GDM1 (cell line): ENCODE data around the gene ZBTB20.
"Not testable (repeated sequence)": the region's sequence is repeated elsewhere in the genome, so short reads cannot be mapped to it uniquely, and the experiment has no call there.

Experiments used
- DNase-seq: peaks from one replicate; lab custom pipeline; 2025; lab: John Stamatoyannopoulos, UW

ZBTB20 gene

GRCh38 chr3:114831861-114832260 is 315.2 kb downstream of the ZBTB20 start:
- no peak for DNase-seq

GRCh38 chr3:114830652-114831051 is 316.4 kb downstream of the ZBTB20 start:
- DNase-seq = no peak

GRCh38 chr3:114829783-114830182 is 317.3 kb downstream of the ZBTB20 start:
- DNase-seq = no peak

GRCh38 chr3:114827495-114827894 is 319.6 kb downstream of the ZBTB20 start:
- peak; percentile 49 for DNase-seq

- DNase-seq = no peak
Observed at GRCh38 chr3:114824014-114824413, 323.1 kb downstream of the ZBTB20 start.

GRCh38 chr3:114823061-114823460 is 324.0 kb downstream of the ZBTB20 start:
- DNase-seq = no peak

- DNase-seq = no peak
Observed at GRCh38 chr3:114816052-114816451, 331.0 kb downstream of the ZBTB20 start.

- DNase-seq = not testable (repeated sequence)
Observed at GRCh38 chr3:114812541-114813238, 334.4 kb downstream of the ZBTB20 start.

- no peak for DNase-seq
Observed at GRCh38 chr3:114809668-114810413, 337.2 kb downstream of the ZBTB20 start.

- DNase-seq = no peak
Observed at GRCh38 chr3:114804099-114804498, 343.0 kb downstream of the ZBTB20 start.

- no peak for DNase-seq
Observed at GRCh38 chr3:114803042-114803695, 343.9 kb downstream of the ZBTB20 start.

- DNase-seq = no peak
Observed at GRCh38 chr3:114800272-114801031, 346.6 kb downstream of the ZBTB20 start.

GRCh38 chr3:114799816-114800215 is 347.3 kb downstream of the ZBTB20 start:
- no peak for DNase-seq

- DNase-seq = no peak
Observed at GRCh38 chr3:114796796-114797195, 350.3 kb downstream of the ZBTB20 start.

- DNase-seq = no peak
Observed at GRCh38 chr3:114794894-114795630, 352.0 kb downstream of the ZBTB20 start.

- DNase-seq = no peak
Observed at GRCh38 chr3:114792159-114792918, 354.7 kb downstream of the ZBTB20 start.

- DNase-seq = no peak
Observed at GRCh38 chr3:114790752-114791151, 356.3 kb downstream of the ZBTB20 start.

GRCh38 chr3:114789803-114790202 is 357.3 kb downstream of the ZBTB20 start:
- no peak for DNase-seq

GRCh38 chr3:114775395-114775794 is 371.7 kb downstream of the ZBTB20 start:
- no peak for DNase-seq

GRCh38 chr3:114770874-114771273 is 376.2 kb downstream of the ZBTB20 start:
- no peak for DNase-seq

GRCh38 chr3:114764056-114764492 is 383.0 kb downstream of the ZBTB20 start:
- DNase-seq = no peak
